OCI-LY7 (cell line): Measurements from ENCODE around the gene SRGAP2C.
"Not testable (repeated sequence)": the region's sequence is repeated elsewhere in the genome, so short reads cannot be mapped to it uniquely, and the experiment has no call there.

Experiments
- CTCF ChIP-seq: fragments of 200-600 bp; sonication (generic); conservative IDR thresholded peaks from 2 replicates; pipeline ENCODE4 v1.5.1; 2014; ENCODE audit warnings: mild to moderate bottlenecking, antibody characterized with exemption, low read length, moderate library complexity, mixed read lengths
- EZH2phosphoT487 ChIP-seq: fragments of 200-600 bp; sonication (generic); IDR thresholded peaks from 2 replicates; pipeline ENCODE4 v1.6.1; 2018; ENCODE audit warnings: low read depth, borderline replicate concordance, mild to moderate bottlenecking, mixed run types, antibody characterized with exemption, low read length, moderate library complexity, mixed read lengths

DNA sequence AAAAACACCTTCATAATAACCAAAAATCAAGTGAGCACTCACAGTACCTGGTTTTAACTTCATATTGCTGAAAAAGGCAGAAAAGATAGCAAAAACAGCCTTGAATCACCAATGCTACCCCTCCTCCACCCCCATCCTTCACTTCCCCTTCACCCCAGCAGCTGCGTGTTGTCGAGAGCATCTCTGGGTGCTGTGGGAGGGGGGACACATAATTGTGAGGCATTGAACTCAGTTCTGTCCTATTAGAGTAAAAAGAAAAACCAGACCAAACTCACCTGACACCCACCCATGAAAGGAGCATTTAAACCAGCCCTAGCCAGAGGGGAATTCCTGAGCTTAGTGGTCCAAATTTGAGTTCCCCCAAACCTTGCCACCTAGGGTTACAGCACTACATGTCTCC lies 248.7 kb downstream of the SRGAP2C start:
- not testable (repeated sequence) for TF ChIP-seq CTCF, EZH2phosphoT487
